GM21737 (cell line): ENCODE measurements around the gene NRIP2.

Source experiments
- ATAC-seq: cut with Tn5 transposase; IDR thresholded peaks from one replicate; pipeline ENCODE4 v1.9.1; 2021; ENCODE audit warnings: mild to moderate bottlenecking, moderate library complexity; ENCODE audit not compliant: unreplicated experiment

Gene NRIP2

DNA sequence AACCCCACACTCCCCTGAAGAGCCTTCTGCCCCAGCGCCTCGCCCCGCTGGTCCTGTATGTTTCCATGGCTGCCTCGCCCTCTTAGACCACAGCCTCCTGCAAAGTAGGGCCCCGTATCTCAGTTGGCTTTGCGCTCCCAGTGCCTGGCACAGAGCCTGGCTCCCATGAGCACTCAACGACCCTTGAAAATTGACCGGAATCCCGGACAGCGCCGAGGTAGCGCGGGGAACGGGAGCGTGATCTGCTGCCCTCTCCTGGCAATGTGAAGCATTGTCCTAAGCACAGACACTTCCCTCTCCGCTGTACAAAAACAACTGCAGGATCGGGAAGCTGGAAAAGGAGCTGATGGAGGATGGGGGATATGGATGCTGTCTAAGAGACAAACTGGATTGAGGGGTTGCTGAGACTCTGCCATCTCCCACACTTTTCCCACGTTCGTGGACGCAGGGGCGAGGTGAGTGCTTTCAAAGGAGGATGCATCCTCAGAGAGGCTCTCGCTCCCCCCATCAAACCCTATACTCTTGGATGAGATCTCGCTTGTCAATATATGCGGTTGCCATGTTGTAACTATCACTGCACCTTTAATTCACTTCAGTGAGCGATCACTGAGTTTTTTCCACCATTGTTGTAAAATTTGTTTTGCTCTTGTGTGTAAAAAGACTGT is 50.8 kb downstream of the NRIP2 start:
- no peak for ATAC-seq

DNA sequence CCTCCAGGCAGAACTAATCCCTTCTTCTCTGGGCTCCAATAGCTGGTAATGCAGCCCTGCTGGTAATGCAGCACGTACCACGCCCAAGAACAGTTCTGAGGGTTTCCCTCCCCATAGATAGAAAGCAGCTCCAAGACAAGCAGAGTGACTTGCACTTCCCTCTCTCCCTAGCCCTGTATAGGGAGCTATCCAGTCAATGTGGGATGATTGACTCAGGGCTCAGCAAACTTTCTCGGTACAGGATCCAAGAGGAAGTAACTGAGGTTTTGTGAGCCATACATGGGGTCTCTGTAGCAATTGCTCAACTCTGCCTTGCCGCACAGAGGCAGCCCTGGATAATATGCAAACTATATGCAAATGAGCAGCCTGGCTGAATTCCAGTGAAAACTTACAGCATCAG is 55.6 kb downstream of the NRIP2 start:
- no peak for ATAC-seq

DNA sequence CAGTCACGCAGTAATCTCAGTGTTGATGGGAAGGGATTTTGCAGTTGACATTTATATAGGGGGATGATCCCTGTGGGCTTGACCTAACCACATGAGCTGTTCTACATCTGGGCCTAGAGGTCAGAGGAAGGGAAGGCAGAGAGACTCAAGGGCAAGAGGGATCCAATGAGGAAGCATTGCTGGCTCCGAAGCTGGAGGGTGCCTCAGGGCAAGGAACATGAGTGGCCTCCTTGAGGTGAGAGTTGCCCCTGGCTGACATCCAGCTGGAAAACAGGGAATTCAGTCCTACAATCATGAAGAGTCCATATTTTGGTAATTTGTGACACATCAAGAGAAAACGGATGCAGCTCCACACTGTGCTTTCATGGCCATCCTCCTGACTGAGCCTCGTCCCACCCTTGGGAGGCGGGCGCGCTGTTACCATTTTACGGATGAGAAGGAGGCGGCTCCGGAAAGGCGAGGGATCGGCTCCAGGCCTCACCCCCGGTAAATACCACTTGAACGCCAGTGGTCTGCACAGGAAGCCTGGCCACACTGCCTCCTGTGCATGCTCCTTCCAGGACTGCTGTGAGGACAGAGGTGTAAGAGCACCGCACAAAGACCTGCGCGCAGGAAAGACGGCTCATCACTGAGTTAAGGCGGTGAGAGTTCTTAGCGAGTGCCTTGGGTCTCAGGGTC is 58.6 kb downstream of the NRIP2 start:
- no peak for ATAC-seq

DNA sequence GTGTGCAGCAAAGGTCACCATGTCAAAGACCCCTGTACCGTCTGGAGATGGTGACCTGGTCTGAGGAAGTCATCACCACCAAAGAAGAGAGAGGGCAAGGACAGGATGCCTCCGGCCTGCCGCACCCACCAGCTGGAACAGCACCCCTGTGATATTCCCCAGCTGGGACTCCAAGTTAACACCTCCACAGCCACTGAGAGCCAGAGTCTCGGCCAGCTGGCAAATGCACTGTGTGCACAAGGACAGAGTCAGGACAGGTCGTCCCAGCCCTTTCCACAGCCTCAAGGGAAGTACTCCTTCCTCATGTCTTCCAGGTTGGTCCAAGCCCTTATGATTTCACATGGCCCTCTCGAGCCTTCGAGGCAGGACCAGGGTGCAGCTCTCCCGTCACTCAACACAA is 59.4 kb downstream of the NRIP2 start:
- no peak for ATAC-seq
